ENCODE results near the gene C6orf136.

C6orf136 gene, protein sequence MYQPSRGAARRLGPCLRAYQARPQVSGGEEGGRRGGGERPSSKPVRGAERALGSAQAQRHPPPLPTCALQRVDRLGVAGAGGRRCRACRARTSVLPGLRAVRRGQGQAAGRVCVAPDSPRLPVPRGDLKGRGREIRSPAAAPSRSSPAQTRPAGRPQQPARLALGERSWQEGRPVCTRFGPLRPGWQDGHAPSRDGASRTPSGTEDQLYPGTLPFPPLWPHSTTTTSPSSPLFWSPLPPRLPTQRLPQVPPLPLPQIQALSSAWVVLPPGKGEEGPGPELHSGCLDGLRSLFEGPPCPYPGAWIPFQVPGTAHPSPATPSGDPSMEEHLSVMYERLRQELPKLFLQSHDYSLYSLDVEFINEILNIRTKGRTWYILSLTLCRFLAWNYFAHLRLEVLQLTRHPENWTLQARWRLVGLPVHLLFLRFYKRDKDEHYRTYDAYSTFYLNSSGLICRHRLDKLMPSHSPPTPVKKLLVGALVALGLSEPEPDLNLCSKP

DNA sequence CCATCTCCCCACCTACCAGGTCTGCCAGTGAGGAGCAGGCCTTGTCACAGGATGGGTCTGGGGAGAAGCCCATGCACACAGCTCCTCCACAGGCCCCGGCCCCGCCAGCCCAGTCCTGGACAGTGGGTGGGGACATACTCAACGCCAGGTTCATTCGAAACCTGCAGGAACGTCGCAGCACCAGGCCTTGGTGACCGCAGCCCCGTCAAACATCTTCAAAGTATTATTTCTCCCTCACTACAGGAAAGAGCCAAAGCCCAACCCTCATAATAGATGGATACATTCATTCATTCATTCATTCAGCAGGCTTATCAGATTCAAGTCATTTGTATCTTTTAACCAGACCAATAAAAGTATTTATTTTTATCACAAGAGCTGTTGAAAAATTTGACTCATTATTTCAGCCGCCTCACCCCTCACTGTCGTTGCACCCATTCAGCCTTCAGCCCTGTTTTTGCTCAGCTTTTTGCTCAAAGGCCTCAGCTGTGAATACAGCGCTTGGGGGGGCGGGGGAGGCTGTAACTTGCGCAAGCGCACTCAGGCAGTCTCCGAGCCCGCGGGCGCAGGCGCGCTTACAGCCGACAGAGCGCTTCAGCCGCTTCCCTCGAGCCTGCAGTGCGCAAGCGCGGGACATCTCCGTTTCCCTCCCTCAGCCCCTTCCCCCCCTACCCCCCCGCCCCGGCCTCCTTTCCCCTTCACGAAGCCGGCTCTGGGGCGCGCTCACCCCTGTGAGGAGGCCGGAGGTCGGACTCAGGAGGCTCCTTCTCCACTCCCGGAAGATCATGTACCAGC lies at the start of gene C6orf136:
TSS of gene C6orf136 (plus strand) at position 684 of the 792 bp plus-strand sequence. CDS start at position 783, 99 bp downstream.
- DNase-seq (ENCODE audit: low spot score) = peak; percentile 92

DNA sequence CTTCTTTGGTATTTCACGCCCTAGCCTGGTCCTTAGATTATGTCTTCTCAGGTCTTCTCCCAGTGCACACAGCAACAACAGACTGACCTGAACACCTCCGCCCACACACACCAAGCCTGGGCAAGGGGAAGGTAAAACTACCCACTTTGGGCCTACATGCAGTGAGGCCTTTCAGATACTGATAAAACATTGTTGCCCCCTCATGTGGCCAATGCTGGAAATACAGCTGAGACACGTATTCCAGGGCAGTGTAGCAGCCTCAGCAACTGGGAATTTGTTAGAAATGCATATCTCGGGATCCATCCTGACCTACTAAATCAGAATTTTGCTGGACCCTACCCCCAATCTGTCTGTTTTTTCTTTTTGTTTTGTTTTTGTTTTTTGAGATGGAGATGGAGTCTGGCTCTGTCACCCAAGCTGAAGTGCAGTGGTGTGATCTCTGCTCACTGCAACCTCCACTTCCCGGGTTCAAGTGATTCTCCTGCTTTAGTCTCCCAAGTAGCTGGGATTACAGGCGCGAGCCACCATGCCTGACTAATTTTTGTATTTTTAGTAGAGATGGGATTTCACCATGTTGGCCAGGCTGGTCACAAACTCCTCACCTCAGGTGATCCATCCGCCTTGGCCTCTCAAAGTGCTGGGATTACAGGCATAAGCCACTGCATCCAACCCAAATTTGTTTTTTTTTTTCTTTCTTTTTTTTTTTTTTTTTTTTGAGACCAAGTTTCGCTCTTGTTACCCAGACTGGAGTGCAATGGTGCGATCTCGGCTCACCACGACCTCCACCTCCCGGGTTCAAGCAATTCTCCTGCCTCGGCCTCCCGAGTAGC lies 49.4 kb upstream of the C6orf136 start:
- DNase-seq (ENCODE audit: low spot score) = peak; percentile 85

DNA sequence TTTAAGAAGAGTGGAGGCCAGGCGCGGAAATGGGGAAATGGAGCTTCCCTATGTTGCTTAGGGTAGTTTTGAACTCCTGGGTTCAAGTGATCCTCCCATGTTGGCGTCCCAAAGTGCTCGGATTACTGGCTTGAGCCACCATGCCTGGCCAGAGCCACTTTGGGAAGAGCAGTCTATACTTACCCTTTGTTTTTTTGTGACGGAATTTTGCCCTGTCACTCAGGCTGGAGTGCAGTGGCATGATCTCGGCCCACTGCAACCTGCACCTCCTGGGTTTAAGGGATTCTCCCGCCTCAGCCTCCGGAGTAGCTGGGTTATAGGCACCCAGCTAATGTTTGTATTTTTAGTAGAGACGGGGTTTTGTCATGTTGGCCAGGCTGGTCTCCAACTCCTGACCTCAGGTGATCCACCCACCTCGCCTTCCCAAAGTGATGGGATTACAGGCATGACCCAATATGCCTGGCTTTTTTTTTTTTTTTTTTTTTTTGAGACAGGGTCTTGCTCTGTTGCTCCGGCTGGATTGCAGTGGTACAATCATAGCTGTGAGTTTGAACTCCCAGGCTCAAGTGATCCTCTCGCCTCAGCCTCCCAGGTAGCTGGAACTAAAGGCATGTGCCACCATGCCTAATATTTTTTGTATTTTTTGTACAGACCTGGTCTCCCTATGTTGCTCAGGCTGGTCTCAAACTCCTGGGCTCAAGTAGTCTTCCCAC lies 47.9 kb upstream of the C6orf136 start:
- no peak for DNase-seq (ENCODE audit: low spot score)

DNA sequence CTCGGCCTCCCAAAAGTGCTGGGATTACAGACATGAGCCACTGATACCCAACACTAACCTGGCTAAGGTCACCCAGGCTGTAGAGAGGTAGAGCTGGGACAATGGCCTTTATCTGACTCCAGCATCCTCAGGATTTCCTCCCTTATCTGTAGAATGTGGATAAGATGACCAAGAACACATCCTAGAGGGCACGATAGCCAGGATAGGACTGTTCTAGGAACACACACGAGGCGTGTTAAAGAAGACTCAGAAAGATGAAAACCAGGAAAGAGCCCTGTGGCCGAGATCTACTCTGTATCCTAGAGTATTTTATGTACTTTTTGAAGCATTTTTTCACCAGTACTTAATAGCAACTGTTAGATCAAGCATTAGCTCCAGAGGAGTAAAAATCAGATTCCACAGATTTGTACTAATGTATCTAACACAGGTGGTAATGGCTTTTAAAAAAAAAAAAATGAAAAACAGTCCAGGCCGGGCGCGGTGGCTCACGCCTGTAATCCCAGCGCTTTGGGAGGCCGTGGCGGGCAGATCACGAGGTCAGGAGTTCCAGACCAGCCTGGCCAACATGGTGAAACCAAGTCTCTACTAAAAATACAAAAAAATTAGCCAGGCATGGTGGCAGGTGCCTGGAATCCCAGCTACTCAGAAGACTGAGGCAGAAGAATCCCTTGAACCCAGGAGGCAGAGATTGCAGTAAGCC lies 47.2 kb upstream of the C6orf136 start:
- DNase-seq (ENCODE audit: low spot score) = no peak

DNA sequence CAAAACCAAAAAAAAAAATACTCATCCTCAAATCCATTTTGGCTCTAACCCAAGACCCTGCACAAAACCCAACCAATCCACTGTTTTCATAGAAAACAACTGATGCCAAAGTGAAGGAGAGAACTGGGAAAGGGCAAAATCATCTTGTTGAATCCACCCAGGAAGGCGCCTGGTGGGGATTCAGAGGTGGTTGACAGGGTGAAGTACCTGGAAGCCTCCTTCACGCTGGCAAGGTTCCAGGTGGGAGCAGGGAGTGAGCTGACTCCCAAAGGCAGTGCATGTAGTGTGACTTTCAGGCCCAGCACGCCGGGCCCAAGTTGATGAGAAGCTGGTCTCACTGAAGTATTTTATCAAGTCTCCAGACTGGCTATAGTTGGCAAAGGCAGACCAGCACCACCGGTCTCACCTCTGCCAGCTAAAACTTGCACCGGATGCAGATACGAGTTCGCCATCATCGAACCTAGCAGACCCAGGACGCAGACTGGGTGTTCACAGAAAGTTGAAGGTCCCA lies 46.4 kb upstream of the C6orf136 start:
- DNase-seq (ENCODE audit: low spot score) = peak; percentile 34

DNA sequence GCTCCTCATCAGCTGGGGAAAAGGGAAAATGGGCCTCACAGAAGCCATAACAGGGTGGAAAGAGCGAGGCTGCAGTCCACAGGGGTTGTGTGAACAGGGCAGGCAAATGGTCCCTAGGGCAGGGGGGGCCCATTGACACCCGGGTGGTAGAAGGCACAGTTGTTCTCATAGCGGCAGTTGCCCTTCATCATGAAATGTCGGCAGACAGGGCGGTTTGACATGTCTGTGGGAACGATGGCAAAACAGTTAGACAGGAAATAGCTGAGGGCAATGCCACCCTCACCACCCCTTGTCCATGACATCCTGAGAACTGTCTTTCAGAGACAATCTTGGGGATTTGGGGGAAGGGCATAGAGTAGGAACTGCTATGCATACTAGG lies 45.5 kb upstream of the C6orf136 start:
- DNase-seq (ENCODE audit: low spot score) = no peak

DNA sequence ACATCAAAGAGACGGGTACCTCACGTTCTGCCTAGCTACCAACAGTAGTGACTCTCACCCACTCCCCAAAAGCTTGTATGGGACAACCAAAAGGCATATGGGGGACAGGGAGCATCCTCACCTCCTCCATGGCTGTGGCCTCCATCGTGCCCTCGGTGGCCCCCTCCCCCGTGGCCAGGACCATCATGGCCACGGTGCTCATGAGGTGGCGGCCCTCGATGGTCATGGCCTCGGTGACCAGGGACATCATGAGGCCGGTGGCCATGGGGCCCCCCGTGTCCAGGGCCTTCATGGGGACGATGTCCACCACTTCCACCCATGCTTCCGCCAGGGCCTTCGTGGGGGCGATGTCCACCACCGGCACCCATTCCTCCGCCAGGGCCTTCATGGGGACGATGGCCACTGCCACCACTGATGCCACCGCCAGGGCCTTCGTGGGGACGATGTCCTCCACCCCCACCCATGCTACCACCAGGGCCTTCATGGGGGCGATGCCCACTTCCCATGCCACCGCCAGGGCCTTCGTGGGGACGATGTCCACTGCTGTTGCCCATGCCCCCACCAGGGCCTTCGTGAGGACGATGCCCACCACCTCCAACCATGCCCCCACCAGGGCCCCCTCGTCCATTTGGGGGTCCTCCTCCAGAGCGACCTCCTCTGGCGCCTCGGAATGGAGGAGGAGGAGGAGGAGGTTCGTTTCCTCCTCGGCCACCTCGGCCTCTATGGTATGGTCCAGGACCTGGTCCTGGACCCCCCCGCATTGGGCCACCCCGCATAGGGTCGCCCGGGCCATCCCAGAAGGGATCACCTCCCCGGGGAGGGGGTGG lies 44.9 kb upstream of the C6orf136 start:
- no peak for DNase-seq (ENCODE audit: low spot score)

DNA sequence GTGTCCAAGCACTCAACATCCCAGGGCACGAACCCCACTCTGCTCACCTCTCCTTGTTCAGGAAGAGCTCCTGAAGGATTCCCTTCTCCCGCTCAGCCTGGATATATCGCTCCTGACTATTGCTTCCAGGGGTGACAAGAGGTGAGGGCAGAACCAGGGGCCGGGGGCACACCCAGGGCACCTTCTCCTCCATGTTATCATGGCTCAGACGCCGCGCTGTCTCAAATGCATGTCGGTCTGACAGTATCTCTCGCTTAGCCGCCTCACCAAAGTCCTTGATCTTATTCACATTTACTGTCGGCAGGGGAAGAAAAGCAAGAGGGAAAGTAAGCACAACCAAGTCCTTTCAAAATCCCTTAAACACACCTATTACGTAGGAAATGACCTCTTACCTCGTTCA lies 43.0 kb upstream of the C6orf136 start:
- DNase-seq (ENCODE audit: low spot score) = no peak

DNA sequence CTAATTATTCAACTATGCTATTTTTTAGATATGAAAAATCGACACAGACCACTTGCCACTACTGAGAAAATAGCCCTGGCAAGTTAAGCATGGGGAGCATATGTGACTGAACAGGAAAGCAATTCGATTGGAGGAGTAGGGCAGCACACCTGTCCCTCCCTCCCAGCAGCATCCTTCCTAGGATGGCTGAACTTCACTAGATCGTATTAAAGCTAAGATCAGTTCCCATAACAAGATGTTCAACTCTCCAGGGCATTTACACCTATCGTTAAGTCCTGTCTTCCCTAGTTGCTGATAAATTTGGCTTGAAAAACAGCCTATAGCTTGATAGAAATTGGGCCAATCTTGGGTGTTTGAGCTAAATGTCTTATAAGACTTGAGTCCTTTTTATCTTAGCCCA lies 36.9 kb upstream of the C6orf136 start:
- no peak for DNase-seq (ENCODE audit: low spot score)

DNA sequence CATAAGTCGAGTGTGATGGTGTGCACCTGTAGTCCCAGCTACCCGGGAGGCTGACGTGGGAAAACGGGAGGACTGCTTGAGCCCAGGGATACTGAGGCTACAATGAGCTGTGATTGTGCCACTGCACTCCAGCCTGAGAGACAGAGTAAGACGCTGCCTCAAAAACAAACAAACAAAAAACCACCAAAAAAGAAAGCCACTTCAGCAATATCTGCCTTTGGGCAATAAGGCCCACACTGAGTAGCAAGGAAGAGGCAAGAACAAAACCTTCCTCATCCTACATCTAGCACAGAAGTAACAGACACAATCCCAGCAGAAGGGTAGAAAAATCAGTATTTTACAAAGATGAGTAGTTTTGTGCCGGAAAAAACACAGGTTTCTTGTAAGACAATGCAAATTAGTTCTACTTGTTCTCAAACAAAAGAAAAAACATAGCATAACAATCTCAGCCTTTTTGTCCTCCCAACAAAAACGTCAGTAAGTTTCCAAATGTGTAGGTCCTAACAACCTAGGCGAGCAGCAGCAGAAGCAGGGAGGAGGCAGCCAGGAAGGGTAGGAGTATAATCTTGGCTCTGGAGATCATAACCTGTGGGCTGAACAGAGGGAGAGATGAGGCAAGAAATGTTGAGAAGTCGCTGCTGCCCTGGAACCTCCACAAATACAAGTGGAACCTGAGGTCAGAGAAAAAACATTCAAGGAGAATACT lies 35.6 kb upstream of the C6orf136 start:
- no peak for DNase-seq (ENCODE audit: low spot score)

DNA sequence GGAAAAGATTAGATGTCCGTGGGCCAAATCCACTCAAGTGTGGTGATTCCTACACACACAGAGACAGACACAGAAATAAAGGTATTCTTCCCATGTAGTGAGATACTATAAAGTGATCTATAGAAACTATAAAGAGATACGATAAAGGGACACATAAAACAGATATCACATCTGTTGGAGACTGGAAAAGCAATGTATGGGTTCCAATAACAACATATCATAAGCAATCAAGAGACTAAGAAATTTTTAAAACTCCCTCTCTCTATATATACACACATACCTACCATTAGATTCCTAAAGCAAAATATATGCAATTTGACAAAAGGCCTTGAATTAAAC lies 35.1 kb upstream of the C6orf136 start:
- DNase-seq (ENCODE audit: low spot score) = no peak

DNA sequence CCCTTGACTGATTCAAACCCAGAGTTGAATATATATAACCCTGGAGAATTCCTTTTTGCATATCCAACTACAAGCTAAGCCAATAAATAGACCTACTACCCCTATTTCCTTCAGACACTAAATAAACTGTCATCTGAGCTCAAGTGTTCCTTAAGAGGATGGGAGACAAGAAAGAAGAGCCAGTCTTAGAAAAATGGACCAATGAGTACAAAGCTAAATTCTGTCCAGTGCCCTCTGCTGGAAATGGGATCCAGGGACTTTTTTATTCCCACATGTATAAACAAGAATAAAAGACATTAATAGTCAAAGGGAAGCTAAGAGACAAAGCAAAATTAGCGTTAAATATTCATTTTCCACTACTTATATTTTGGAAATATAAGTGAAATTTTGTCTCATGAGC lies 34.7 kb upstream of the C6orf136 start:
- DNase-seq (ENCODE audit: low spot score) = peak; percentile 49

DNA sequence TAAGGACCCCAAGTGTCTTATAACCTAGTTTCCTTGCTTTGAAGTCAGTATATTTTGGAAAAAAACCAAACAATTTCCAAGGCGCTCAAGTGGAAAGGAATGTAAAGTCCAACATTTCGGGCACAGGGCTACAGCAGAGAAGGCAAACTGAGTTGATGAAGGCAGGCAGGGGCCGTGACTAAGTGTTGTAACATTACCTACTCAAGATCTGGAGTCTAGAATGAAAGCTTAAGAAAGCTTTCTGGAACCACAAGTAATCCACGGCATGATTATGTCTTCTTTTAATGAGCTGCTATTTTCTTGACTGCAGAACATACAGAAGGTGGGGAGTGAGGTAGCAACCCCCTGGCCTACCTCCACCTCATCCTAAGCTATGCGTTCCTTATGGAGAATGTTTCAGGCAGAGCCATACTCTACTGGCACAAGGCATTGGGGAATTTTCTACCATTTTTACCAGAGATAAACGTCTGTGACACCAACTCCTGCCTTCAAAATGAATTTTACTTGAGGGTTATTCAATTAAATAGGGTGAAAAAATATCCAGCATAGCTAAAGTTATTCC lies 34.2 kb upstream of the C6orf136 start:
- DNase-seq (ENCODE audit: low spot score) = peak; percentile 33

DNA sequence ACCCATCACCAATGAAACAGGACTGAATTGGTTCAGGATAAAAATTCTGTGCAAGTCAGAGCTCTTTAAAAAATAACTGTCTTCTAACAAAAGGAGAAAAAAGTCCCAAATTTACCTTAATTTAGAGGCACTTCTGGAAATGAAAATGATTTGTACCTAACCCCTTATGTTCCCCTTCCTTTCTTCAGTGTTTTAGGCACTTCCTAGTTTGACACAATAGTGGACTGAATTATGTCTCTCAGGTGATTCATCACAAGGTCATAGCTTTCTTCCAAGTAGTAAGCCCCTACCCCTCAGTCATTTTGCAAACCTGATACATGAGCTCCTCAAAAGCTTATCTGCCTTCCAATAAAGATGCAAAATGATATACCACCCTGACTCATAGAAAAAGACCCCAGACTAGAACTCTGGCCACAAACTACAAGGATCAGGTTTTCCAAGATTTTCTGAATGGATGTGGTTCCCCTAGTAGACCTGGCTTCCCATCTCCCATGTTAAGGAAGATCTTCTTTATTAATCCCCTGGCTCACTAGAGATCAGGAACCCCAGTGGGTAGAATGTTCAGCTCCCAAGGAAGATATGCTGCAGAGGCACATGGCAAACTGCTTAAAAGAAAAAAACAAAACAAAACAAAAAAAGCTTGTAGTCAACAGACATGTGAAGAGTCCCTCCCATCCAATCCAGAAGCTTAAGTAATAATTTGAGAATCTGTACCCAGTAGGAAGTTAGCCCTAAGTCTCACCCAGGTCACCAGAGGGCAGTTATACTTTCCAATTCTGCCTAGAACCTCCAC lies 33.5 kb upstream of the C6orf136 start:
- no peak for DNase-seq (ENCODE audit: low spot score)

DNA sequence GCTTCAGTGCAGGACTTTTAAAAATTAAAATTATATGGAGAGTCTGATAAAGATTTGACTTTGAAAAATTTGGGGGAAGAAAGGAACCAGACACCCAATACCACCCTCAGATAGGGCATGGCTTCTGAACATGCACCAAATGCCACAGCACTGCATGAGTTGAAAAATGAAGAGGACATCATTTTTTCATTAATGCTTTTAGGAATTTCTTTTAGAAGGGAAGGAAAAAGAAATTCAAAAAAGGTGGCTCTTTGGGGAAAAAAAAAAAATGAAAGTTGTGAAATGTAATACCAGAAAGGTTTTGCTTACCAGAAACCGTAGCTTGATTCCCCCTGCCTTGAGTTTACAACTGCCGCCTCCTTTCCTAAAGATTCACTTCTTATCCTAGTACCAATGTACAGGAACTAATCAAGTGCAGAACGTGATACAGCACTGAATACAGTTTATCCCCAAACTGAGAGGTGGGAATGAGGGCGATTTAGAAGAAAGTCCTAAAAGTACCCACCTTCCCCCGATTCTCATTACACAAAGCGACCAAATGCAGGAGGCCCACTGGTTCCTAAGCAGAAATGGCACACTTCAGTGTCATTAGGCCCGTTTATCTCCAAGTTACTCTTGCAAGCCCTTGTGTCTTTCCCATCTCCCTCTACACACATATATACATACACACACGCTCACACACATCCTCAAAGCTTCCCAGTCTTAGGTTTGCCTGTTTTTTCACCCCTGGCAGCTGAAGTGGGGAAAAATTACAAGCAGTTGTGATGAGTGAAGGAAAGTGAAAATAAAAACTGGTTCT lies 32.7 kb upstream of the C6orf136 start:
- DNase-seq (ENCODE audit: low spot score) = no peak

DNA sequence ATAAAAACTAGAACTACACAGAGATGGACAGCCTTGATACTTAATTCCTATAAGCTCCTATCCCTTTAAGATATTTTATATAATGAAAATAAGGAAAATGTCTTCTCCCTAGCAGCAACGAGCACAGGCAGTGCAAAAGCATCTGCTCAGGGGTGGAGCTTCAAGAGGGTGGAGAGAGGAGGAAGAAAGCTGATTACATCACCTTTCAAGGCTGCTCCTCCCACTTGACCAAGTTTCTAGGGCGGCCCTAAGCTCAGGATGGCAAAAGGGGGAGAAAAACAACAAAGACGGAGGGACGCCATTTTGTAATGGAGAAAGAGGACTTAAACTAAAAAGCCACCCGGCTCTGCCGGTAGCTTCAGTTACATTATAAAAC lies 32.1 kb upstream of the C6orf136 start:
- DNase-seq (ENCODE audit: low spot score) = peak; percentile 100

DNA sequence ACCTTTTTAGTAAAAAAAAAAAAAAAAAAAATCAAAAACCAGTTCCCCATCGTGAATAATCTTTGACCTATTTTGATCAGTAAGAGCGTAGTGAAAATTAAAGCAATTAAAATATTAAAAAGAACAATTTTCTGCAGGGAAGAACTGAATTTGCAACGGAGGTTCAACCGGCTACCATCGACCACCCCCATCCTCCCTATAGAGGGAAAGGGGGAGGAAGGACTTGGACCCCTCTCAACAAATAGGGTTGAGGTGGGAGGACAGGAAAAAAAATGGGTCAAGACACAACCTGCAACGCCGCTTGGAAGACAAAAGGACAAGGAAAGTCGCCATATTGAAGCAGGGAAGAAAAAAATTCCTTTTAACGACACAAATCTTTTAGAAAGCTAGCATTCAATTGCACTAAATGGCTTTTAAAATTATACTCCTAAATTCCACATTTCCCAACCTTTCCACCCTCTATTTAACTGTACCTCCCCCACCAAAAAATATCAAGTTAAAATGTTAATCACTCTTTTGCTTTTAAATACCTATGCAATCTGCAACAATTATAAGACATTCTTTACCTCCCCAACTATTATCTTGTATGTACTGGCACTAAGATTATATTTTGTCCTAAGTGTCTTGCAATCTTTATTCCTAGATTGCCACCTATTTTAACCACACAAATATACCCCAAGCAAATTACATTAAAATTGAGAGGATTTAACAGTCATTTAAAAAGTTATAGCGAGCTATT lies 31.5 kb upstream of the C6orf136 start:
- DNase-seq (ENCODE audit: low spot score) = peak; percentile 94

All from cerebellar cortex (tissue), 1 donor.